HEK293 (cell line): Measurements from ENCODE around the gene PRDM5.

Experiments used
- GLIS2 ChIP-seq: fragments of 450-650 bp; formaldehyde crosslinking; IDR thresholded peaks from 2 replicates; pipeline ENCODE4 v1.5.1; 2016; ENCODE audit warnings: missing biosample characterization, missing genetic modification characterization
- HOXA7 ChIP-seq: sonication (generic); formaldehyde crosslinking; IDR thresholded peaks from 2 replicates; pipeline ENCODE4 v1.8.1; 2022; ENCODE audit warnings: missing genetic modification reagents, borderline replicate concordance
- KLF9 ChIP-seq: fragments of 450-650 bp; formaldehyde crosslinking; IDR thresholded peaks from 2 replicates; pipeline ENCODE4 v1.5.1; 2016; ENCODE audit warnings: missing biosample characterization, missing genetic modification characterization, low read depth
- ZFP41 ChIP-seq: fragments of 450-650 bp; formaldehyde crosslinking; IDR thresholded peaks from 2 replicates; pipeline ENCODE4 v1.5.1; 2016; ENCODE audit warnings: missing biosample characterization, missing genetic modification characterization, borderline replicate concordance
- ZNF169 ChIP-seq: fragments of 450-650 bp; formaldehyde crosslinking; IDR thresholded peaks from 2 replicates; pipeline ENCODE4 v1.5.1; 2016; ENCODE audit warnings: missing biosample characterization, missing genetic modification characterization
- ZNF174 ChIP-seq: fragments of 450-650 bp; formaldehyde crosslinking; IDR thresholded peaks from 2 replicates; pipeline ENCODE4 v1.5.0; 2017; ENCODE audit warnings: missing biosample characterization, mild to moderate bottlenecking, missing genetic modification characterization
- ZNF239 ChIP-seq: fragments of 450-650 bp; formaldehyde crosslinking; IDR thresholded peaks from 2 replicates; pipeline ENCODE4 v1.5.1; 2016; ENCODE audit warnings: missing biosample characterization, missing genetic modification characterization
- ZNF354C ChIP-seq: fragments of 450-650 bp; formaldehyde crosslinking; IDR thresholded peaks from 2 replicates; pipeline ENCODE4 v1.5.1; 2016; ENCODE audit warnings: missing biosample characterization, missing genetic modification characterization, low read depth, borderline replicate concordance
- ZNF521 ChIP-seq: fragments of 450-650 bp; formaldehyde crosslinking; IDR thresholded peaks from 2 replicates; pipeline ENCODE4 v1.5.1; 2017; ENCODE audit warnings: missing biosample characterization, mild to moderate bottlenecking, missing genetic modification characterization
- ZNF747 ChIP-seq: fragments of 450-650 bp; formaldehyde crosslinking; IDR thresholded peaks from 2 replicates; pipeline ENCODE4 v1.5.1; 2016; ENCODE audit warnings: missing biosample characterization, missing genetic modification characterization
- TF ChIP-seq, protein P1 (sequence below): fragments of 450-650 bp; formaldehyde crosslinking; IDR thresholded peaks from 2 replicates; pipeline ENCODE4 v1.5.1; 2016; ENCODE audit warnings: missing biosample characterization, missing genetic modification characterization
- TF ChIP-seq, protein P2 (sequence below): fragments of 450-650 bp; formaldehyde crosslinking; IDR thresholded peaks from 2 replicates; pipeline ENCODE4 v1.5.1; 2016; ENCODE audit warnings: missing biosample characterization, missing genetic modification characterization

GRCh38 chr4:120873554-120873953 lies 49.0 kb downstream of the PRDM5 start:
- TF ChIP-seq ZNF169 (no peak), ZFP41 (tag by site-specific recombination) (no peak), ZNF354C (no peak), ZNF239 (no peak), GLIS2 (tag by site-specific recombination) (no peak), ZNF174 (no peak), ZNF747 (no peak), ZNF521 (tag by site-specific recombination) (no peak), KLF9 (no peak), HOXA7 (CRISPR knock-in tag) (no peak)
- TF ChIP-seq, protein P1, sequence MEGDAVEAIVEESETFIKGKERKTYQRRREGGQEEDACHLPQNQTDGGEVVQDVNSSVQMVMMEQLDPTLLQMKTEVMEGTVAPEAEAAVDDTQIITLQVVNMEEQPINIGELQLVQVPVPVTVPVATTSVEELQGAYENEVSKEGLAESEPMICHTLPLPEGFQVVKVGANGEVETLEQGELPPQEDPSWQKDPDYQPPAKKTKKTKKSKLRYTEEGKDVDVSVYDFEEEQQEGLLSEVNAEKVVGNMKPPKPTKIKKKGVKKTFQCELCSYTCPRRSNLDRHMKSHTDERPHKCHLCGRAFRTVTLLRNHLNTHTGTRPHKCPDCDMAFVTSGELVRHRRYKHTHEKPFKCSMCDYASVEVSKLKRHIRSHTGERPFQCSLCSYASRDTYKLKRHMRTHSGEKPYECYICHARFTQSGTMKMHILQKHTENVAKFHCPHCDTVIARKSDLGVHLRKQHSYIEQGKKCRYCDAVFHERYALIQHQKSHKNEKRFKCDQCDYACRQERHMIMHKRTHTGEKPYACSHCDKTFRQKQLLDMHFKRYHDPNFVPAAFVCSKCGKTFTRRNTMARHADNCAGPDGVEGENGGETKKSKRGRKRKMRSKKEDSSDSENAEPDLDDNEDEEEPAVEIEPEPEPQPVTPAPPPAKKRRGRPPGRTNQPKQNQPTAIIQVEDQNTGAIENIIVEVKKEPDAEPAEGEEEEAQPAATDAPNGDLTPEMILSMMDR (tag by site-specific recombination) = no peak
- TF ChIP-seq, protein P2, sequence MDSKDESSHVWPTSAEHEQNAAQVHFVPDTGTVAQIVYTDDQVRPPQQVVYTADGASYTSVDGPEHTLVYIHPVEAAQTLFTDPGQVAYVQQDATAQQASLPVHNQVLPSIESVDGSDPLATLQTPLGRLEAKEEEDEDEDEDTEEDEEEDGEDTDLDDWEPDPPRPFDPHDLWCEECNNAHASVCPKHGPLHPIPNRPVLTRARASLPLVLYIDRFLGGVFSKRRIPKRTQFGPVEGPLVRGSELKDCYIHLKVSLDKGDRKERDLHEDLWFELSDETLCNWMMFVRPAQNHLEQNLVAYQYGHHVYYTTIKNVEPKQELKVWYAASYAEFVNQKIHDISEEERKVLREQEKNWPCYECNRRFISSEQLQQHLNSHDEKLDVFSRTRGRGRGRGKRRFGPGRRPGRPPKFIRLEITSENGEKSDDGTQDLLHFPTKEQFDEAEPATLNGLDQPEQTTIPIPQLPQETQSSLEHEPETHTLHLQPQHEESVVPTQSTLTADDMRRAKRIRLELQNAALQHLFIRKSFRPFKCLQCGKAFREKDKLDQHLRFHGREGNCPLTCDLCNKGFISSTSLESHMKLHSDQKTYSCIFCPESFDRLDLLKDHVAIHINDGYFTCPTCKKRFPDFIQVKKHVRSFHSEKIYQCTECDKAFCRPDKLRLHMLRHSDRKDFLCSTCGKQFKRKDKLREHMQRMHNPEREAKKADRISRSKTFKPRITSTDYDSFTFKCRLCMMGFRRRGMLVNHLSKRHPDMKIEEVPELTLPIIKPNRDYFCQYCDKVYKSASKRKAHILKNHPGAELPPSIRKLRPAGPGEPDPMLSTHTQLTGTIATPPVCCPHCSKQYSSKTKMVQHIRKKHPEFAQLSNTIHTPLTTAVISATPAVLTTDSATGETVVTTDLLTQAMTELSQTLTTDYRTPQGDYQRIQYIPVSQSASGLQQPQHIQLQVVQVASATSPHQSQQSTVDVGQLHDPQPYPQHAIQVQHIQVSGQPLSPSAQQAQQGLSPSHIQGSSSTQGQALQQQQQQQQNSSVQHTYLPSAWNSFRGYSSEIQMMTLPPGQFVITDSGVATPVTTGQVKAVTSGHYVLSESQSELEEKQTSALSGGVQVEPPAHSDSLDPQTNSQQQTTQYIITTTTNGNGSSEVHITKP (tag by site-specific recombination) = no peak
